Pulmonary artery endothelial cell (primary cell): Measurements from ENCODE around the gene TUBE1. TPM values are rescaled to one million over a fixed set of nuclear protein-coding genes. Genes with fewer than 3 reads are reported as not detected.

ENCODE experiments used
- DNase-seq: peaks from one replicate; pipeline ENCODE4 v3.0.0-alpha.2; 2011; ENCODE audit warnings: low read depth, low spot score
- total RNA-seq: library from RNA; depleted of rRNA; stranded (reverse); fragments of >200 nt; gene quantifications from 2 replicates; pipeline ENCODE4 v1.2.3, GENCODE V29; 2014

The TUBE1 gene
- total RNA-seq, 1 donor from 2014 or later: 14.6 TPM

- DNase-seq: no peak
Observed at GRCh38 chr6:112036088-112036637, 51.1 kb downstream of the TUBE1 start.

- DNase-seq: no peak
Observed at GRCh38 chr6:112034616-112034995, 52.7 kb downstream of the TUBE1 start.

GRCh38 chr6:112033791-112034615 is 53.3 kb downstream of the TUBE1 start:
- DNase-seq: no peak

GRCh38 chr6:112032728-112033127 is 54.6 kb downstream of the TUBE1 start:
- DNase-seq: no peak

- no peak for DNase-seq
Observed at GRCh38 chr6:112031960-112032359, 55.3 kb downstream of the TUBE1 start.

- DNase-seq: no peak
Observed at GRCh38 chr6:112030961-112031660, 56.2 kb downstream of the TUBE1 start.

GRCh38 chr6:112030206-112030960 is 56.9 kb downstream of the TUBE1 start:
- no peak for DNase-seq

GRCh38 chr6:112029045-112029822 is 58.0 kb downstream of the TUBE1 start:
- no peak for DNase-seq

GRCh38 chr6:112027942-112028674 is 59.2 kb downstream of the TUBE1 start:
- no peak for DNase-seq

GRCh38 chr6:112026933-112027332 is 60.3 kb downstream of the TUBE1 start:
- no peak for DNase-seq

- no peak for DNase-seq
Observed at GRCh38 chr6:112024464-112024863, 62.8 kb downstream of the TUBE1 start.

GRCh38 chr6:112022749-112023148 is 64.5 kb downstream of the TUBE1 start:
- no peak for DNase-seq

GRCh38 chr6:112021691-112022310 is 65.5 kb downstream of the TUBE1 start:
- no peak for DNase-seq

Other genes starting within 250 kb of the TUBE1 start
- gene FYN, start 214.0 kb downstream of the TUBE1 start, total RNA-seq: 140 and 194 TPM in 2 replicates
- 0.07 TPM in 1 of 2 replicates, not detected in the other for gene CCN6, start 33.4 kb downstream of the TUBE1 start, total RNA-seq
- gene FAM229B, start 109 bp upstream of the TUBE1 start, total RNA-seq: 9.4 and 14.4 TPM in 2 replicates
- gene LAMA4, start 167.1 kb upstream of the TUBE1 start, total RNA-seq: 516 and 517 TPM in 2 replicates